Measurements from ENCODE around the gene PTGDS. TPM values are rescaled to one million over a fixed set of nuclear protein-coding genes. Genes with fewer than 3 reads are reported as not detected.

Gene PTGDS
- total and polyA plus RNA-seq, 5 donors, result 3,127 to 6,981 (median 5,038) TPM

GRCh38 chr9:136952876-136953770, 24.2 kb upstream of the PTGDS start:
- Histone ChIP-seq H3K27me3 (ENCODE audit: control insufficient read depth, insufficient read depth) (no peaks in the 10 kb centered on the region), H3K9me3 (ENCODE audit: control insufficient read depth, low read length) (no peaks in the 10 kb centered on the region), H3K27ac (ENCODE audit: low read length) (peak overlapping the region; percentile 21), H3K4me1 (ENCODE audit: control insufficient read depth, insufficient read depth, low read length) (no peaks in the 10 kb centered on the region), H3K4me3 (ENCODE audit: low read length) (no peak overlapping the region)
- no peak for ATAC-seq
- intact Hi-C loops (cut with DNase I), result loop anchor here in 1 of 4 donors (5.0 kb wide), 1 partner anchor 74 kb away; the partner anchor contains the start of gene ABCA2
- DNase-seq, result peak in 2 of 3 donors; percentile 43 to 45
- WGBS, result 81% methylated on average over 44 of the region's 44 CpGs

GRCh38 chr9:136953771-136954269, 23.5 kb upstream of the PTGDS start:
- no peak for ATAC-seq
- Histone ChIP-seq H3K27ac (ENCODE audit: low read length) (no peak overlapping the region), H3K4me3 (ENCODE audit: low read length) (no peak overlapping the region), H3K4me1 (ENCODE audit: control insufficient read depth, insufficient read depth, low read length) (no peaks in the 10 kb centered on the region), H3K9me3 (ENCODE audit: control insufficient read depth, low read length) (no peaks in the 10 kb centered on the region), H3K27me3 (ENCODE audit: control insufficient read depth, insufficient read depth) (no peaks in the 10 kb centered on the region)
- intact Hi-C loops (cut with DNase I), result loop anchor here in 1 of 4 donors (5.0 kb wide), 1 partner anchor 73 kb away; the partner anchor contains the start of gene ABCA2
- peak in 2 of 3 donors; percentile 35 to 53 for DNase-seq
- 81% methylated on average over 19 of the region's 19 CpGs for WGBS

GRCh38 chr9:136954270-136955083, 22.8 kb upstream of the PTGDS start:
- intact Hi-C loops (cut with DNase I), result loop anchor here in 1 of 4 donors (5.0 kb wide), 1 partner anchor 73 kb away; the partner anchor contains the start of gene ABCA2

GRCh38 chr9:136955202-136955942, 21.9 kb upstream of the PTGDS start:
- Histone ChIP-seq H3K4me1 (ENCODE audit: control insufficient read depth, insufficient read depth, low read length) (no peaks in the 10 kb centered on the region), H3K9me3 (ENCODE audit: control insufficient read depth, low read length) (no peaks in the 10 kb centered on the region), H3K27ac (ENCODE audit: low read length) (no peak overlapping the region), H3K27me3 (ENCODE audit: control insufficient read depth, insufficient read depth) (no peaks in the 10 kb centered on the region), H3K4me3 (ENCODE audit: low read length) (no peak overlapping the region)
- WGBS, result 85% methylated on average over 14 of the region's 14 CpGs
- intact Hi-C loops (cut with DNase I), result no loop called here
- DNase-seq (peak in 2 of 3 donors; percentile 23 to 26), ATAC-seq (no peak)

More at GRCh38 chr9:136954270-136955083, 22.8 kb upstream of the PTGDS start:
- DNase-seq, result peak in 2 of 3 donors; percentile 37 to 50
- Histone ChIP-seq H3K27ac (ENCODE audit: low read length) (no peak overlapping the region), H3K9me3 (ENCODE audit: control insufficient read depth, low read length) (no peaks in the 10 kb centered on the region), H3K4me1 (ENCODE audit: control insufficient read depth, insufficient read depth, low read length) (no peaks in the 10 kb centered on the region), H3K27me3 (ENCODE audit: control insufficient read depth, insufficient read depth) (no peaks in the 10 kb centered on the region), H3K4me3 (ENCODE audit: low read length) (no peak overlapping the region)
- ATAC-seq, result no peak
- 87% methylated on average over 25 of the region's 25 CpGs for WGBS

- ATAC-seq, result no peak
- peak in 2 of 3 donors; percentile 14 to 44 for DNase-seq
- Histone ChIP-seq H3K4me3 (ENCODE audit: low read length) (no peak overlapping the region), H3K27ac (ENCODE audit: low read length) (no peak overlapping the region), H3K27me3 (ENCODE audit: control insufficient read depth, insufficient read depth) (no peaks in the 10 kb centered on the region), H3K4me1 (ENCODE audit: control insufficient read depth, insufficient read depth, low read length) (no peaks in the 10 kb centered on the region), H3K9me3 (ENCODE audit: control insufficient read depth, low read length) (no peaks in the 10 kb centered on the region)
- WGBS, result 95% methylated on average over 9 of the region's 9 CpGs
- intact Hi-C loops (cut with DNase I), result no loop called here
Measured at GRCh38 chr9:136955943-136956335, 21.4 kb upstream of the PTGDS start.

GRCh38 chr9:136956604-136957003, 20.7 kb upstream of the PTGDS start:
- intact Hi-C loops (cut with DNase I), result no loop called here
- WGBS, result 96% methylated on average over 4 of the region's 4 CpGs
- Histone ChIP-seq H3K27me3 (ENCODE audit: control insufficient read depth, insufficient read depth) (no peaks in the 10 kb centered on the region), H3K4me1 (ENCODE audit: control insufficient read depth, insufficient read depth, low read length) (no peaks in the 10 kb centered on the region), H3K9me3 (ENCODE audit: control insufficient read depth, low read length) (no peaks in the 10 kb centered on the region), H3K4me3 (ENCODE audit: low read length) (no peak overlapping the region), H3K27ac (ENCODE audit: low read length) (no peak overlapping the region)
- DNase-seq (no peak), ATAC-seq (no peak)

- DNase-seq (no peak), ATAC-seq (no peak)
- WGBS, result 100% methylated on average over 1 of the region's 1 CpG
- no peaks in the 10 kb centered on the region for H3K9me3 ChIP-seq (ENCODE audit: control insufficient read depth, low read length)
- H3K27me3 ChIP-seq (ENCODE audit: control insufficient read depth, insufficient read depth), result no peaks in the 10 kb centered on the region
- no peaks in the 10 kb centered on the region for H3K4me1 ChIP-seq (ENCODE audit: control insufficient read depth, insufficient read depth, low read length)
- intact Hi-C loops (cut with DNase I), result no loop called here
- no peak overlapping the region for H3K27ac ChIP-seq (ENCODE audit: low read length)
- no peak overlapping the region for H3K4me3 ChIP-seq (ENCODE audit: low read length)
Measured at GRCh38 chr9:136957461-136957860, 19.8 kb upstream of the PTGDS start.

GRCh38 chr9:136957901-136958300, 19.4 kb upstream of the PTGDS start:
- intact Hi-C loops (cut with DNase I), result no loop called here
- WGBS, result 90% methylated on average over 6 of the region's 6 CpGs

GRCh38 chr9:136958473-136958872, 18.8 kb upstream of the PTGDS start:
- H3K9me3 ChIP-seq (ENCODE audit: control insufficient read depth, low read length), result no peaks in the 10 kb centered on the region
- intact Hi-C loops (cut with DNase I), result no loop called here
- WGBS, result 97% methylated on average over 7 of the region's 7 CpGs
- H3K27me3 ChIP-seq (ENCODE audit: control insufficient read depth, insufficient read depth), result no peaks in the 10 kb centered on the region
- no peak overlapping the region for H3K27ac ChIP-seq (ENCODE audit: low read length)
- H3K4me3 ChIP-seq (ENCODE audit: low read length), result no peak overlapping the region
- DNase-seq (peak in 1 of 3 donors; percentile 36), ATAC-seq (no peak)
- no peaks in the 10 kb centered on the region for H3K4me1 ChIP-seq (ENCODE audit: control insufficient read depth, insufficient read depth, low read length)

More at GRCh38 chr9:136957901-136958300, 19.4 kb upstream of the PTGDS start:
- Histone ChIP-seq H3K27me3 (ENCODE audit: control insufficient read depth, insufficient read depth) (no peaks in the 10 kb centered on the region), H3K4me1 (ENCODE audit: control insufficient read depth, insufficient read depth, low read length) (no peaks in the 10 kb centered on the region), H3K27ac (ENCODE audit: low read length) (no peak overlapping the region), H3K4me3 (ENCODE audit: low read length) (no peak overlapping the region), H3K9me3 (ENCODE audit: control insufficient read depth, low read length) (no peaks in the 10 kb centered on the region)
- DNase-seq, result peak in 2 of 3 donors; percentile 5 to 9
- no peak for ATAC-seq

All from right cardiac atrium (tissue), 5 donors.